Activated CD4-positive, alpha-beta T cell treated with anti-CD3 and anti-CD28 coated beads, Interleukin-2, amount 50 U/mL, for 48 hours (primary cell): ENCODE results near the gene SOHLH1.

Experiments
- DNase-seq, 2 experiments: peaks; one replicate each; pipeline ENCODE4 v3.0.0-alpha.2; 2020

Gene SOHLH1, protein sequence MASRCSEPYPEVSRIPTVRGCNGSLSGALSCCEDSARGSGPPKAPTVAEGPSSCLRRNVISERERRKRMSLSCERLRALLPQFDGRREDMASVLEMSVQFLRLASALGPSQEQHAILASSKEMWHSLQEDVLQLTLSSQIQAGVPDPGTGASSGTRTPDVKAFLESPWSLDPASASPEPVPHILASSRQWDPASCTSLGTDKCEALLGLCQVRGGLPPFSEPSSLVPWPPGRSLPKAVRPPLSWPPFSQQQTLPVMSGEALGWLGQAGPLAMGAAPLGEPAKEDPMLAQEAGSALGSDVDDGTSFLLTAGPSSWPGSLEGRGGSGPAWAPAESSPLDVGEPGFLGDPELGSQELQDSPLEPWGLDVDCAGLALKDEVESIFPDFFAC

DNA sequence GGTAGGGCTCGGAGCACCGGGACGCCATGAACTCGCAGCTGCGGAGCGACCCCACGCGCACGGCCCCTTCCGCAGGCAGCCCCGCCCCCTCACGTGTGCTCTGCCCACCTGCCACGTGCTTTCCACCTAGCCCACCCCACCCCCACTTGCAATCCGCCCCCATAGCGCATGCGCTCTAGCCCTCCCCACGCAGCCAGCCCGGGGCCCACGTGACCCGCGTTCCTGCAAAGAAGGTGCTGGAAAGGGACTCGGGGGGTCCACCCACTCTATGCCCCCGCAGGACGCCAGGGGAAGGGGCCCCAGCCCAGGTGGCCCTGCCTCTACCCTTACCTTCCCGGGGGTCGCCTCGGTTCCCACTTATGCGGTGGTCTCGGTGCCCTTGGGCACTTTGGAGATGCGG is at the start of gene SOHLH1:
Gene SOHLH1 (minus strand): TSS at position 42 of the 400 bp plus-strand sequence. CDS start 14 bp downstream, at position 28.
- DNase-seq: no peak

- DNase-seq: no peak
Measured at GRCh38 chr9:135748676-135749075, 49.4 kb upstream of the SOHLH1 start.

- no peak for DNase-seq
Measured at GRCh38 chr9:135747311-135747710, 48.0 kb upstream of the SOHLH1 start.

GRCh38 chr9:135746565-135746964 is 47.3 kb upstream of the SOHLH1 start:
- no peak for DNase-seq

- DNase-seq: no peak
Measured at GRCh38 chr9:135745686-135746324, 46.5 kb upstream of the SOHLH1 start.

GRCh38 chr9:135745189-135745588 is 45.9 kb upstream of the SOHLH1 start:
- DNase-seq: no peak

DNA sequence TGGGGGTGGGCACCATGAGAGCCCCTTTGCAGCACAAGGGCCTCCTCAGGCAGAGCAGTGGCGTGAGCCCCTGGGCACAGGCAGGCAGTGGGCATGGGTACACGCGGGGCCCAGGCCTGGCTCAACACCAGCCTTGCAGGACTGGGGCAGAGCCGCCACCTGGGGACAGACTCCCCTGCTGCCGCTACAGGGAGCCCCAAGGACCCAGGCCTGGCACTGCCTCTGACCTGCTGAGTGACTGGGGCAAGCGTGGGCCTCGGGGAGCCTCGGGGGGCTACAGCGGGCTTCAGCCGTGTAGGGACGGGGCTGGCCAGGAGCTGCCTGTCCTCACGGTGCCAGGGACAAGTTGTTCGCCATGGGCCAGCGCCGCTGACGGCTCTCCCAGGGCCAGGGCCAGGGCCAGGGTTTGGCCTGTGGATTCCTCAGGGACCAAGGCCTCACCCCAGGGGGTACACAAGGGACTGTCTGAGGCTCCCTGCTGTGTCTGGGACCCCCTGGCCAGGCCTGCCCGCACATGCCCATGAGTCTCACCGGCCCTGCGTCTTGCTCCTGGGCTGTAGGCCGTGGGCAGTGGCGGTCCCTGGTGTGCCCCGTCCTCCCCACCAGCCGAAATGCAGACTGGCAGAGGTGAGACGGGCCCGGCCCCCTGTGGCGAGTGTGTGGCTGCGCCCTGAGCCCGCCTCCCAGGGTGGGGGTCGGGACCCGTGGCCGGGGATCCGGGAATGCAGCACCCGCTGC is 45.2 kb upstream of the SOHLH1 start:
- no peak for DNase-seq

DNA sequence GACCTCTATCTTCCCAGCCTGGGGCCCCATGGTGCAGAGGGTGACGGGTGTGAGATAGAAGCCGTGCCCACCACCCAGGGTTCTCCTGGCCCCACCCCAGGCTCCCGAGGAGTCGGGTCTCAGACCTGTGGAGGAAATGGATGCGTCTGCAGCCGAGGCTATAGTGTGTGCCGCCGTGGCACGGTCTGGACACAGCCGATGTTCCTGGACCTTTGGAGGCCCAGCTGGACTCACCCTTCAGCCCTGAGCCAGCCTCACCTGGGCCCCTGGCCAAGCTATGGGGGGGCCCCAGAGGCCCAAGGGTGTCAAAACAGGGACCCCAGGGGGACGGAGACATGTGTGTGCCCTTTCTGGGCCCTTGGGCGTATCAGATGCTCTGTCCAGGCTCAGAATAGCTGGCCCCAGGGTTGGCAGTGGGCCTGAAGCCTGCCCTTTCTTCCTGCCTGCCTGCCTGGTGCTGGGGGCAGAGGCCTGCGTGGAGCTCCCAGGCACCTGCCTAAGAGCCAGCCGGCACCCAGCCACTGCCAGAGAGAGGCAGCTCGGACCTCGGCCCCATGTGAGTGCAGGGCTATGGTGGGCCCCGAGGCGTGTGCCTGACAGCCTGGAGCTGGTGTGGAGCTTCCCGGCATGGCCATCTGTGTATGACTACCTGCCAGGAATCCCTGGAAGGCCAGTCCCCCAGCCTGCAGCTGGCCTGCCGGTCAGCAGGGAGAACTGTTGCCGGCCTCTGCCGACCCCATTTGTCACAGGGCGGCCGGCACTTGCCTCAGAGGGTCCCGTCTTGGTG is 44.5 kb upstream of the SOHLH1 start:
- DNase-seq: no peak

GRCh38 chr9:135743021-135743420 is 43.7 kb upstream of the SOHLH1 start:
- no peak for DNase-seq

GRCh38 chr9:135741276-135742219 is 42.3 kb upstream of the SOHLH1 start:
- no peak for DNase-seq

DNA sequence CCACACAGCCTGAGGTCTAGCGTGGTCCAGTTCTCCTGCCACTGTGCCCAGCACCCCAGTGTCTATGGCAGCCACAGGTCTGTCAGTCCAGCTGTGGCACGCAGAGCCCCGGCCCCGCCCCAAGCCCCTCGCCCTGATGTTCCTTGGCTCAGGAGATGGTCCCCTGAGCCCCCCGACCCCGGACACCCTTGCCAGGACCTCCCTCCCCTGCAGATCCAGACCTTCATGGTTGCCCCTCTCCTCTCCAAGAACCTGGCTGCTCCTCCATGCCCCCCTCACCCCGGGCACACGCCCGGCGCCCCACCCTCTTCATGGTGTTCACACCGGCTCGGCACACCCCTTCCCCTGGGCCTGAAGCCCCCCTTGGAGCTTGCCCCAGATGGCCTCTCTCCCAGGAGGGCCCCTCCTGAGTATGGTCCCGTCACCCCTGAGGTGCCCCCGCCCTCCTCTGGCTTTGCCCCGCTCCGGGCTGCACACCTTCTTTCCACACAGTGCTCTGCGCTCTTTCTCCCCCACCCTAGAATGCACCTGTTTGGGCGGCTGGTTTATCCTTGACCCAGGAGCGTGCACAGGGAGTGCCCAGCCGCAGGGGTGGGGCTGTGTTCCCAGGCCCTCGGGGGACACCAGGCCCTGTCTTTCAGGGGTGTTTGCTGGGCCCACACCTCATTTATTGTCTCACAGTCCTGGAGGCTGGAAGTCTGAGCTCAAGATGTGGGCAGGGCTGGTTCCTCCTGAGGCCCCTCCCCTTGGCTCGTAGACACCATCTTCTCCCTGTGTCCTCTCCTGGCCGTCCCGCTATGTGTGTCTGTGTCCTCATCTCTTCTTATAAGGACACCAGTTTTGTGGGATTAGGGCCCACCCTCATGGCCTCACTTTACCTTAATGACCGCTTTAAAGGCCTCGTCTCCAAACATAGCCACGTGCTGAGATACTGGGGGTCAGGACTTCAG is 40.3 kb upstream of the SOHLH1 start:
- DNase-seq: no peak

GRCh38 chr9:135737840-135738521 is 38.7 kb upstream of the SOHLH1 start:
- DNase-seq: no peak

DNA sequence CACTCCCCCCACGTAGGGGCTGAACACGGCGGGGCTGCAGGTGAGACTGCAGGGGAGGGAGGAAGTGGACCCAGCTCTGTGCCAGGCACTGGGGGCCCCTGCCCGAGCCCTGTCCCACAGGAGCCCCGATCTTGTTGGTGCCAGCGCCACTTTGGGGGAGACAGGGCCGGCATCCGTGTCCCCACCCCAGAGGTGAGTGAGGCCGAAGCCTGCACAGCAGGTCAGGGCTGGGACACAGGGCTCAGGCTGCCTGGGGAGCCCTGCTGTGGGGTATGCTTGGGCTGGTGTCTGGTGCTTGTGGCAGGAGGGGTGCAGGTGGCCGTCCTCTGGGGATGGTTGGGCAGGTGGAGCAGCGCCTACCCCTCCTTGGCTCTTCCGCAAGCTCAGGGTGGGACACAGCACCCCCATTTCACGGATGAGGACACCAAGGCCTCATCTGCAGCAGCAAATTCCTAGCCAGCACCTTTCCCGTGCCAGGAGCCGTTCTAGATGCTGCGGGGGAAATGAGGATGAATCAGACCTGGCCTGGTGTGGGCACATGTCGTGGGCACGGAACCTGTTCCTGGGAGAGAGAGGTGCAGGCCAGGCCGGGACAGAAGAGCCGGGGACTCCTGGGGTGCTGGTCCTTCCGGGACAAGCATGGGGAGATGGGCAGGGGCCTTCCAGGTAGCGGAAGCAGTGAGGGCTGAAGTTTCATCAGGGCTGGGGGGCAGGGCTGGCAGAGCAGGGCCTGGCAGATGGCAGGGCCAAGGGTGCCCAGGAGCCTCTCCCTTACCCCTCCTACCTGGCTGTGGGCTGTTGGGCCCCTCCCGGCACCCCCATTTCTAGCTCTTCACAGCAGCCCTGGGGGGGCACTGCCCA is 37.9 kb upstream of the SOHLH1 start:
- no peak for DNase-seq

GRCh38 chr9:135736272-135736978 is 37.1 kb upstream of the SOHLH1 start:
- DNase-seq: no peak

DNA sequence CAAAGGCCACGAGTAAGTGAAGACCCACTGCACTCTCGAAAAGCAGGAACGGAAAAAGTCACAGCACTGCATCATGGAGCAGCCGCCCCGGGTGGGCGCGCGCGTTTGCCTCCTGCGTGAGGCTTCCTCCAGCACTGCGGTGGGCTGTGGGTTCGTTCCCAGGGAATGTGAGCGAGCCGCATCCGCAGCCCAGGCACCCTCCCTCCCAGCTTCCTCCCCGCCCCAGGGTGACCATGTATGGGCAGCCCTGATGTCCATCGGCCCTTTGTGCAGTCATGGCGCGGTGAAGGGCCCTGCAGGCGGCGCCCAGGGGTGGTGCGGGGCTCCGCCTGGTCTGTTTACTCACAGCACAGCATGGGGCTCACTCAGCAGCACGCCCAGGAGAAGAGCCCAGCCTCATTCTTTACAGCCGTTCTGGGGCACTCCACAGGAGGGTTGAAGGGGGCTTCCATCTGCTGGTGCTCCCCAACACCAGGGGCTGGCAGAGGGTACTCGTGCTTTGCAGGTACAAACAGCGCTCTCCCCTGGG is 35.4 kb upstream of the SOHLH1 start:
- no peak for DNase-seq

DNA sequence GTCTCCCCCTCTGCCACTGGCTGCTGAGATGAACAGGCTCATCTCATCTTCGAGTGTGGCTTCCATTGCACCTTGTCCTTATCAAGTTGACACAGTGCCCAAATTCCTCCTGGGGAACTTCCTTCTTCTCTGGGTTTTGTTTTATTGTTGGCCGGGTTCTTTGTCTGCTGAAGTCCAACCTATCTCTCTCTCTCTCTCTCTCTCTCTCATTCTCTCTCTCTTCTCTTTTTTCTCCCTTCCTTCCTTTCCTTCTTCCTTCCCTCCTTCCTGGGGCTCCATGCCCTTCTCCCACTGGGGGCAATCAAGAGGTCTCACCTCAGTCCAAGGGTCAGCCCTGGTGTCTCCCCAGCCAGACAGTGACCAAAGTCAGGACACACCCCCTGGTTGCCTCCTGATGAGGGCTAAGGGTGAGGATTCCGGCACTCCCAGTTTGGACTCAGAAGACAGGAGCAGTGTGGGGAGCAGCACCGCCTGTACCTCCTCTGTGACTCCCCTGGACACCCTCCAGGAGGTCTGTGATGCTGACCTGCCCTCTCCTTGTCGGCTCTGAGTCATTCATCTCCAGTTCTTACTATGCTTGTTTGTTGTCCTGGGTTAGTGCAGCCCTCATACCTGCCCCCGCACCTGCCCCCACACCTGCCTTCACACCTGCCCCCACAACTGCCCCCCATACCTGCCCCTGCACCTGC is 33.4 kb upstream of the SOHLH1 start:
- no peak for DNase-seq

DNA sequence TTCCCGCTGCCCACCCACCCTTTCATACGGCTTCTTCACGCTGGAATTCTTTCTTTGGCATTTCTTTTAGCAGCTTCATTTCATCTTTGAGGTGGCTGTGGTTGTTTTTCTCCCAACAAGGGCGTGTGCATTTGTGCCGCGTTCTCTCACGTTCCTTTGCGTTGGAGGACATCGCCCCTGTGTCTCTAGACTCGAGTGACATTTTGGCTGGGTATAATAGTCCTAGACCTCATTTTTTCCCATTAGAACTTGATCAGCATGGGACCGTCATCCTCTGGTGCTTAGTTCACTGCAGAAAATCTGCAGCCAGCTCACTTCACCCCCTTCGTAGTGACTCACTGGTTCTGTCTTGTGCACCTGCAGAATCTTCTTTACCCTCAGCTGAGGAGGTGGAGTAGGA is 32.2 kb upstream of the SOHLH1 start:
- DNase-seq: no peak
